B cell (primary cell): Measurements from ENCODE around the gene FERD3L. TPM values are rescaled to one million over a fixed set of nuclear protein-coding genes. Genes with fewer than 3 reads are reported as not detected.
A peak's percentile ranks its signal among the peaks of the same experiment; 100 is the strongest.

Experiments
- ATAC-seq: fragments of 200-7000 bp; cut with Tn5 transposase; one replicate; pipeline ENCODE4 v1.10.0; 2021; ENCODE audit warnings: low read depth, mild to moderate bottlenecking, moderate number of reproducible peaks, moderate library complexity
- CTCF ChIA-PET: fragments of 350-600 bp; sonication (Branson Sonifier 250); formaldehyde crosslinking; loops from one replicate; lab custom pipeline; 2021; ENCODE audit warnings: antibody characterized with exemption, inconsistent platforms; lab: Charles Lee
- POLR2A ChIA-PET: fragments of 350-600 bp; sonication (Branson Sonifier 250); formaldehyde crosslinking; loops from one replicate; lab custom pipeline; 2021; ENCODE audit warnings: antibody characterized with exemption; lab: Charles Lee
- DNase-seq: peaks from one replicate; pipeline ENCODE4 v3.0.0; 2013
- H2AFZ ChIP-seq: 2 replicates; pipeline ENCODE4 v1.6.1; 2012; ENCODE audit warnings: mild to moderate bottlenecking, low read depth, low read length; ENCODE audit not compliant: insufficient read depth, poor library complexity, severe bottlenecking
- H3K27ac ChIP-seq, 2 donors: 1 replicate in 1 of 2; 2 replicates in 1 of 2; pipeline ENCODE4 v1.5.1; 2012 to 2013; ENCODE audit warnings: low read length in 2 of 2, mild to moderate bottlenecking in 2 of 2, moderate library complexity in 1 of 2
- H3K27me3 ChIP-seq, 4 experiments: fragments of 200-600 bp in 1 of 4; sonication (generic) in 1 of 4; replicated peaks in 1 of 4; 1 replicate in 2 of 4; 2 replicates in 2 of 4; pipeline versions ENCODE4 v1.6.1 to v1.7.0; 2013 to 2016; ENCODE audit warnings: low read length in 3 of 4, mild to moderate bottlenecking in 2 of 4, mixed read lengths in 1 of 4, moderate library complexity in 1 of 4; ENCODE audit not compliant: insufficient read depth in 4 of 4, control insufficient read depth in 3 of 4; ENCODE audit errors: control extremely low read depth in 1 of 4
- H3K36me3 ChIP-seq, 2 experiments: replicated peaks in 1 of 2; 1 replicate in 1 of 2; 2 replicates in 1 of 2; pipeline versions ENCODE4 v1.6.1 to v1.7.1; 2013; ENCODE audit warnings: low read length in 1 of 2; ENCODE audit not compliant: insufficient read depth in 2 of 2, control insufficient read depth in 1 of 2; ENCODE audit errors: control extremely low read depth in 1 of 2, extremely low read depth in 1 of 2
- H3K4me1 ChIP-seq, 2 donors: fragments of 200-600 bp in 1 of 2; sonication (generic) in 1 of 2; 1 replicate in 1 of 2; 2 replicates in 1 of 2; pipeline versions ENCODE4 v1.5.1 to v1.6.1; 2013 to 2017; ENCODE audit warnings: low read length in 2 of 2; ENCODE audit not compliant: control insufficient read depth in 2 of 2, insufficient read depth in 2 of 2
- H3K4me2 ChIP-seq: replicated peaks from 2 replicates; pipeline ENCODE3; 2012; ENCODE audit warnings: mild to moderate bottlenecking, low read depth, low read length; ENCODE audit not compliant: poor library complexity, severe bottlenecking
- H3K4me3 ChIP-seq, 5 experiments: fragments of 200-600 bp in 1 of 5; sonication (generic) in 1 of 5; 1 replicate in 3 of 5; 2 replicates in 2 of 5; pipeline versions ENCODE4 v1.5.1 to v1.7.0; 2011 to 2016; ENCODE audit warnings: low read length in 4 of 5, mild to moderate bottlenecking in 4 of 5, low read depth in 2 of 5, control low read depth in 1 of 5, moderate library complexity in 1 of 5; ENCODE audit not compliant: insufficient read depth in 1 of 5; ENCODE audit errors: control extremely low read depth in 1 of 5, extremely low read depth in 1 of 5
- H3K79me2 ChIP-seq: fragments of 200-600 bp; sonication (generic); one replicate; pipeline ENCODE4 v1.6.0; 2016; ENCODE audit warnings: low read length; ENCODE audit not compliant: control insufficient read depth, insufficient read depth
- H3K9ac ChIP-seq: fragments of 200-600 bp; sonication (generic); 2 replicates; pipeline ENCODE4 v1.6.1; 2017; ENCODE audit warnings: mild to moderate bottlenecking, low read length, moderate library complexity
- H3K9me3 ChIP-seq, 3 donors: one replicate each; pipeline versions ENCODE4 v1.6.1 to v1.7.1; 2013; ENCODE audit warnings: low read length in 2 of 3; ENCODE audit not compliant: control insufficient read depth in 2 of 3, insufficient read depth in 1 of 3; ENCODE audit errors: control extremely low read depth in 1 of 3
- H4K20me1 ChIP-seq: 2 replicates; pipeline ENCODE4 v1.6.0; 2012; ENCODE audit warnings: mild to moderate bottlenecking, low read length; ENCODE audit not compliant: insufficient read depth, control insufficient read depth, poor library complexity, severe bottlenecking
- H3K27ac Mint-ChIP-seq: one replicate; pipeline ENCODE4 v1.8.0; 2021; ENCODE audit warnings: mixed read lengths
- H3K27me3 Mint-ChIP-seq: one replicate; pipeline ENCODE4 v1.8.0; 2021; ENCODE audit warnings: mixed read lengths
- H3K4me1 Mint-ChIP-seq: one replicate; pipeline ENCODE4 v1.8.0; 2021; ENCODE audit warnings: mixed read lengths
- H3K4me3 Mint-ChIP-seq: one replicate; pipeline ENCODE4 v1.8.0; 2021; ENCODE audit warnings: mixed read lengths
- H3K9me3 Mint-ChIP-seq: one replicate; pipeline ENCODE4 v1.8.0; 2022; ENCODE audit warnings: mixed read lengths; ENCODE audit not compliant: insufficient read depth
- EZH2 ChIP-seq: IDR thresholded peaks from 2 replicates; pipeline ENCODE4 v1.6.1; 2012; ENCODE audit warnings: borderline replicate concordance, low read depth, mild to moderate bottlenecking, moderate library complexity, low read length; ENCODE audit not compliant: insufficient read depth, poor library complexity, severe bottlenecking
- WGBS: methylation state at CpG from one replicate; pipeline ENCODE4 v1.1.5; 2013; ENCODE audit warnings: missing lambda C conversion rate; ENCODE audit not compliant: insufficient coverage; 5-methylcytosine and 5-hydroxymethylcytosine counted together
- intact Hi-C: fragments of 100-400 bp; cut with micrococcal nuclease; formaldehyde crosslinking; loops from one replicate; pipeline ENCODE4 v1.10.0; 2022
- polyA plus RNA-seq: library from polyadenylated mRNA; depleted of rRNA; stranded (reverse); fragments of >200 nt; gene quantifications from 2 replicates; pipeline ENCODE4 v1.2.3, GENCODE V29; 2012
- total RNA-seq, 2 donors: library from RNA; stranded (reverse); fragments of 120-200 nt in 1 of 2; gene quantifications; 1 replicate in 1 of 2; 2 replicates in 1 of 2; pipeline versions ENCODE4 v1.2.3 to v1.2.4, GENCODE V29; 2013 to 2022
- TF ChIP-seq, protein P1 (sequence below): fragments of 200-600 bp; IDR thresholded peaks from one replicate; pipeline ENCODE4 v1.8.0; 2022; ENCODE audit warnings: antibody characterized with exemption, mild to moderate bottlenecking

Gene FERD3L
- total and polyA plus RNA-seq, 2 donors (not counting 1 experiment from before 2014, with no cell fraction given): not detected

DNA sequence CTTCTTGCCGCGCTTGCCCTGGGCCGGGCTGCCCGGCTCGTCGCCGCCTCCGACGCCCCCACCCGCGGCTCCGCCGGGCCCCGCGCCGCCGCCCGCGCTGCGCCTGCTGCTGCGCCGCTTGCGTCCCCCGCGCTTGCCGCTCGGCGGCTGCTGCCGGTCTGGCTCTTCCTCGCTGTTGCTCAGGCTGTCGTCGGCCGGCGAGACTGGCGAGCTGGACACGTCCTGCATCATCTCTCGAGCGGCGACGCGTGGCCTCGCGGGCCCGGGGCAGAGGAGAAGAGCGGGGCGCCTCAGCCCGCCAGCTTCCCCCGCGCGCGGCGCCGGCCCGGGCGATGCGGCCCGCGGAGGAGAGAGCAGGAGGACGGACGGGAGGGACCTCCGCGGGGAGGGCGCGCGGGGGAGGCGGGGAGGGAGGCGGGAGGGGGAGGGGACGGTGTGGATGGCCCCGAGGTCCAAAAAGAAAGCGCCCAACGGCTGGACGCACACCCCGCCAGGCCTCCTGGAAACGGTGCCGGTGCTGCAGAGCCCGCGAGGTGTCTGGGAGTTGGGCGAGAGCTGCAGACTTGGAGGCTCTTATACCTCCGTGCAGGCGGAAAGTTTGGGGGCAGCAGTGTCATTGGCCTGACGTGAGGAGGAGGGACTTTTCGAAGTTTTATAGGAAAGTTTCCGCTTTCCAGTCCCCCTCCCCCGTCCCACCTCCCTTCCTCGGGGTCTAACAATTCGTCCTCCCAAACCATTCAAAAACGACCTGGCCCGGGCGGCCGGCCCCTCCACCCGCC is 27.9 kb downstream of the FERD3L start, which contains the start of gene TWIST1:
Gene TWIST1 (minus strand): TSS at position 546 of the 779 bp plus-strand sequence. CDS start 315 bp downstream, at position 231.
- H3K9me3 ChIP-seq: peaks cover 0 to 12% (median 0%) of the 10 kb centered on the region in 3 donors
- peaks cover 0 to 53% (median 50%) of the 10 kb centered on the region in 4 experiments for H3K27me3 ChIP-seq
- H3K9ac ChIP-seq: peak within 1 kb of the TSS; percentile 53
- WGBS: 1% methylated on average over 80 of the region's 91 CpGs
- CTCF ChIA-PET: no interaction called here
- H3K4me1 Mint-ChIP-seq: peaks cover 17% of the 10 kb centered on the region
- H3K4me2 ChIP-seq: peak within 1 kb of the TSS; percentile 78
- DNase-seq: peak; percentile 32
- no peak within 1 kb of the TSS for H3K27ac ChIP-seq
- no peaks in the 10 kb centered on the region for H3K9me3 Mint-ChIP-seq
- peaks cover 27 to 36% of the 10 kb centered on the region in 2 donors for H3K4me1 ChIP-seq
- POLR2A ChIA-PET: no interaction called here
- peak within 1 kb of the TSS; percentile 77 for H3K4me3 Mint-ChIP-seq
- ATAC-seq: no peak
- H3K79me2 ChIP-seq: no peaks in the 10 kb centered on the region
- TF ChIP-seq, protein P1, sequence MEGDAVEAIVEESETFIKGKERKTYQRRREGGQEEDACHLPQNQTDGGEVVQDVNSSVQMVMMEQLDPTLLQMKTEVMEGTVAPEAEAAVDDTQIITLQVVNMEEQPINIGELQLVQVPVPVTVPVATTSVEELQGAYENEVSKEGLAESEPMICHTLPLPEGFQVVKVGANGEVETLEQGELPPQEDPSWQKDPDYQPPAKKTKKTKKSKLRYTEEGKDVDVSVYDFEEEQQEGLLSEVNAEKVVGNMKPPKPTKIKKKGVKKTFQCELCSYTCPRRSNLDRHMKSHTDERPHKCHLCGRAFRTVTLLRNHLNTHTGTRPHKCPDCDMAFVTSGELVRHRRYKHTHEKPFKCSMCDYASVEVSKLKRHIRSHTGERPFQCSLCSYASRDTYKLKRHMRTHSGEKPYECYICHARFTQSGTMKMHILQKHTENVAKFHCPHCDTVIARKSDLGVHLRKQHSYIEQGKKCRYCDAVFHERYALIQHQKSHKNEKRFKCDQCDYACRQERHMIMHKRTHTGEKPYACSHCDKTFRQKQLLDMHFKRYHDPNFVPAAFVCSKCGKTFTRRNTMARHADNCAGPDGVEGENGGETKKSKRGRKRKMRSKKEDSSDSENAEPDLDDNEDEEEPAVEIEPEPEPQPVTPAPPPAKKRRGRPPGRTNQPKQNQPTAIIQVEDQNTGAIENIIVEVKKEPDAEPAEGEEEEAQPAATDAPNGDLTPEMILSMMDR: no peak
- no peak for TF ChIP-seq EZH2
- H3K27me3 Mint-ChIP-seq: peaks cover 56% of the 10 kb centered on the region
- H3K36me3 ChIP-seq: no peaks in the 10 kb centered on the region
- H4K20me1 ChIP-seq: no peaks in the 10 kb centered on the region
- intact Hi-C loops: no loop called here
- H3K4me3 ChIP-seq: peak within 1 kb of the TSS in 4 of 5 experiments; percentile 10 to 55 (median 38)
- no peak within 1 kb of the TSS for H3K27ac Mint-ChIP-seq
- H2AFZ ChIP-seq: peak within 1 kb of the TSS; percentile 38
